SK-N-SH (cell line): ENCODE results near the gene STARD3NL.
"Not testable (repeated sequence)": the region's sequence is repeated elsewhere in the genome, so short reads cannot be mapped to it uniquely, and the experiment has no call there.

Experiments used
- EP300 ChIP-seq, 2 experiments: IDR thresholded peaks; 2 replicates each; pipeline versions ENCODE4 v1.4.0 to v1.6.1; 2012; ENCODE audit warnings: borderline replicate concordance in 1 of 2, low read depth in 1 of 2, low read length in 1 of 2
- EZH2phosphoT487 ChIP-seq: fragments of 200-600 bp; sonication (generic); IDR thresholded peaks from 2 replicates; pipeline ENCODE4 v1.6.1; 2017; ENCODE audit warnings: low read depth, mixed run types, mild to moderate bottlenecking, antibody characterized with exemption, moderate library complexity, borderline replicate concordance
- POLR2AphosphoS5 ChIP-seq: IDR thresholded peaks from 2 replicates; pipeline ENCODE4 v1.6.1; 2012; ENCODE audit warnings: low read depth, low read length
- RAD21 ChIP-seq: IDR thresholded peaks from 2 replicates; pipeline ENCODE4 v1.6.1; 2012; ENCODE audit warnings: mild to moderate bottlenecking, low read length
- REST ChIP-seq: IDR thresholded peaks from 2 replicates; pipeline ENCODE4 v1.6.1; 2012; ENCODE audit warnings: mild to moderate bottlenecking, low read depth, low read length, moderate library complexity
- RFX5 ChIP-seq: IDR thresholded peaks from 2 replicates; pipeline ENCODE4 v1.6.1; 2012; ENCODE audit warnings: mild to moderate bottlenecking, improper control_type of control experiment, low read length
- RXRA ChIP-seq: IDR thresholded peaks from 2 replicates; pipeline ENCODE4 v1.4.0; 2012; ENCODE audit warnings: low read depth, mild to moderate bottlenecking, borderline replicate concordance
- TF ChIP-seq, protein P1 (sequence below): IDR thresholded peaks from 2 replicates; pipeline ENCODE4 v1.4.0; 2012; ENCODE audit warnings: low read depth
- TF ChIP-seq, protein P2 (sequence below): fragments of 200-600 bp; sonication (generic); IDR thresholded peaks from 2 replicates; pipeline ENCODE4 v1.6.1; 2017; ENCODE audit warnings: antibody characterized with exemption, mild to moderate bottlenecking, moderate library complexity
- TF ChIP-seq, protein P3 (sequence below): IDR thresholded peaks from 2 replicates; pipeline ENCODE4; 2012

- not testable (repeated sequence) for TF ChIP-seq EP300 (IDR thresholded peaks at IDR 0.05; ENCODE audit: borderline replicate concordance in 1 of 2, low read depth in 1 of 2, low read length in 1 of 2); RFX5; POLR2AphosphoS5; REST; EZH2phosphoT487; RXRA; RAD21
- TF ChIP-seq, protein P1, sequence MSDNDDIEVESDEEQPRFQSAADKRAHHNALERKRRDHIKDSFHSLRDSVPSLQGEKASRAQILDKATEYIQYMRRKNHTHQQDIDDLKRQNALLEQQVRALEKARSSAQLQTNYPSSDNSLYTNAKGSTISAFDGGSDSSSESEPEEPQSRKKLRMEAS, result not testable (repeated sequence)
- TF ChIP-seq, protein P2, sequence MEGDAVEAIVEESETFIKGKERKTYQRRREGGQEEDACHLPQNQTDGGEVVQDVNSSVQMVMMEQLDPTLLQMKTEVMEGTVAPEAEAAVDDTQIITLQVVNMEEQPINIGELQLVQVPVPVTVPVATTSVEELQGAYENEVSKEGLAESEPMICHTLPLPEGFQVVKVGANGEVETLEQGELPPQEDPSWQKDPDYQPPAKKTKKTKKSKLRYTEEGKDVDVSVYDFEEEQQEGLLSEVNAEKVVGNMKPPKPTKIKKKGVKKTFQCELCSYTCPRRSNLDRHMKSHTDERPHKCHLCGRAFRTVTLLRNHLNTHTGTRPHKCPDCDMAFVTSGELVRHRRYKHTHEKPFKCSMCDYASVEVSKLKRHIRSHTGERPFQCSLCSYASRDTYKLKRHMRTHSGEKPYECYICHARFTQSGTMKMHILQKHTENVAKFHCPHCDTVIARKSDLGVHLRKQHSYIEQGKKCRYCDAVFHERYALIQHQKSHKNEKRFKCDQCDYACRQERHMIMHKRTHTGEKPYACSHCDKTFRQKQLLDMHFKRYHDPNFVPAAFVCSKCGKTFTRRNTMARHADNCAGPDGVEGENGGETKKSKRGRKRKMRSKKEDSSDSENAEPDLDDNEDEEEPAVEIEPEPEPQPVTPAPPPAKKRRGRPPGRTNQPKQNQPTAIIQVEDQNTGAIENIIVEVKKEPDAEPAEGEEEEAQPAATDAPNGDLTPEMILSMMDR, result not testable (repeated sequence)
- TF ChIP-seq, protein P3, sequence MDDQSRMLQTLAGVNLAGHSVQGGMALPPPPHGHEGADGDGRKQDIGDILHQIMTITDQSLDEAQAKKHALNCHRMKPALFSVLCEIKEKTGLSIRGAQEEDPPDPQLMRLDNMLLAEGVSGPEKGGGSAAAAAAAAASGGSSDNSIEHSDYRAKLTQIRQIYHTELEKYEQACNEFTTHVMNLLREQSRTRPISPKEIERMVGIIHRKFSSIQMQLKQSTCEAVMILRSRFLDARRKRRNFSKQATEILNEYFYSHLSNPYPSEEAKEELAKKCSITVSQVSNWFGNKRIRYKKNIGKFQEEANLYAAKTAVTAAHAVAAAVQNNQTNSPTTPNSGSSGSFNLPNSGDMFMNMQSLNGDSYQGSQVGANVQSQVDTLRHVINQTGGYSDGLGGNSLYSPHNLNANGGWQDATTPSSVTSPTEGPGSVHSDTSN, result not testable (repeated sequence)
Measured at GRCh38 chr7:38175547-38175946, 2.5 kb upstream of the STARD3NL start.
